HG02885 (cell line): ENCODE results near the gene MPO.

Experiments used
- ATAC-seq: cut with Tn5 transposase; IDR thresholded peaks from one replicate; pipeline ENCODE4 v1.9.1; 2021; ENCODE audit warnings: mild to moderate bottlenecking; ENCODE audit not compliant: unreplicated experiment, poor library complexity

The MPO gene

GRCh38 chr17:58319173-58320162, 38.7 kb upstream of the MPO start:
- ATAC-seq = no peak

DNA sequence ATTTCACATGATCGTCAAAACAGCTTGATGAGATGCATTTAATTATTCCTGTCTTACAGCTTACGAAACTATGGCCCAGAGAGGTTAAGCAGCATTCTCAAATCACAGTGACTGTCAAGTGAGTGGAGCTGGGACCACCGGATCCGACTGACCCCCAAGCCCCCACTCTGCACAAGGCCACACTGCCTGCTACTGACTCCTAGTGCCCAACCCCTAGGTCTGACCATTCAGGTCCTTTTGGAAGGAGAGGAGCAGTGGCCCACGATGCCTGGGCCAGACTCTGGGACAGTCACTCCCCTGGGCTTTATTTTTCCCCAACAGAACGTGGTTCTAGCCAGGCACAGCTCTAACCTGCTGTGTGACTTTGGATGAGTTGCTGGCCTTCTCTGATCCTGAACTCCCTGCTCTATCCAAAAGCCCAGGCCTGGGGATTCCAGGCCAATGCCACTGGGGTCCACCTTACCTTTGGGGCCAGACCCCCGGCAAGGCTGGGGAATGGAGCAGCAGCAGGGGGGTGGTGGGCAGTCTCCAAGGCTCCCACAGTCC, 38.0 kb upstream of the MPO start:
- ATAC-seq = no peak

- ATAC-seq = no peak
Measured at GRCh38 chr17:58318065-58318481, 37.3 kb upstream of the MPO start.

DNA sequence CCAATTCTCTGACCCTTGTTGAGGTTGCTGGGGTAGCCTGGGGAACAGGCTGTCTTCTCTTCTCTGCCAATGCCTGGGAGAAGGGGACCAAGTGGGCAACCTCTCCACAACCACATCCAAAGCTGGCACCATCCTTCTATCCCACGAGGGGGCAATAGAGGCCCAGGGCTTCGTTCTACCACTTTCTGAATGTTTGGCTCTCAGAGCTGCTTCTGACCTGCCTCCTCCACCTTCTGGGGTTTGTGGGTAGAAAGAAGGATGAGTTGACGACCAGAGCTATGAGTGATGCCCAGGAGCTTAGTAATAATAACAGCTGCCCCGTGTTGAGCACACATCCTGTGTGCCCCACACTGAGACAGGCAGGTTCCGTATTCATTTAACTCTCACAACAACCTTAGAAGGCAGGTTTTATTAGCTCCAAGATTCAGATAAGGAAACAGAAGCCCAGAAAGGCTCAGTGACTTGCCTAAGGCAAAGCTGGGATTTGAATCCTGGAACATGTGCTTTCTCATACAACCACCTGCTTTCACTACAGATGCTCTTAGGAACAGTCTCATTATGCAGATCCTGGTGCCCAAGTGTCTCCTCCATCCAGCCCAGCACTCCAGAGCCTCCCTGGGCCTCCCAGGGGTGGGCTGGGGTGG, 36.8 kb upstream of the MPO start:
- ATAC-seq = peak; percentile 63

GRCh38 chr17:58316260-58316960, 35.7 kb upstream of the MPO start:
- ATAC-seq = no peak

DNA sequence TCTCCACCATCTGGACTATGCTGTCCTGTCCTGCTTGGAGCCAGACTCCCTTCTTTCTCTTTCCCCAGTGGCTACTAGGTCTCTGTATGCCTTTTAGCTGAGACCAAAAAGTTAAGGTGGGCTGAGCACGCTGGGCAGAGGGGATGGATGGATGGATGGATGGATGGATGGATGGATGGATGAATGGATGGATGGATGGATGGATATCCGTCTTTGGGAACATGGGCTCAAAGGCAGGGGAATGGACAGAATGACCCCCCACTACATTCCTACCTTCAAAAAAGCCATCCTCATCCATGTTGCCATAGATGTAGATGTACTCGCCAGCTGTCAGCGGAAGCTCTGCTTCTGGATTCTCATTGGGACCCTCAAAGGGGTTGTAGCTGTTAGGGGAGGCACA, 35.0 kb upstream of the MPO start:
- no peak for ATAC-seq

DNA sequence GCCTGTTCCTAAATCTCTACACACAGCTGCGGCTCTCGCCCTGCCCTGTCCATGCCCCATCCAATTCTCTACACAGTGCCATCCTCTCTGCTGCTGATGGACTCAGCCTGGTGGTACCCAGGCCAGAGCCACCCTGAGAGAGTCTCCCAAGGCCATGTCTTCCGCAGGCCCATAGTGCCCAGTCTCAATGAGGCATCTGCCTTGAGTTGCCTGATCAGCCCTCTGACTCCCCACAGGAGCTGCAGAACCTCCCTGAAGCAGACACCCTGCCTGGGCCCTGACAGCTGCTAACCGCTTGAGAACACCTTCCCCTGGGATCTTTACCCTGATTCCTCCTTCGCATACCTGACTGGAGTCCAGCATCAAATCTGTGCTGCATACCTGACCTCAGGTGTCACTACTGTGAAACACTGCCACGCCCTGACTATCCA, 34.6 kb upstream of the MPO start:
- ATAC-seq = no peak

- no peak for ATAC-seq
Measured at GRCh38 chr17:58314706-58315015, 33.9 kb upstream of the MPO start.

GRCh38 chr17:58313815-58314705, 33.3 kb upstream of the MPO start:
- no peak for ATAC-seq

GRCh38 chr17:58312829-58313228, 32.1 kb upstream of the MPO start:
- no peak for ATAC-seq

DNA sequence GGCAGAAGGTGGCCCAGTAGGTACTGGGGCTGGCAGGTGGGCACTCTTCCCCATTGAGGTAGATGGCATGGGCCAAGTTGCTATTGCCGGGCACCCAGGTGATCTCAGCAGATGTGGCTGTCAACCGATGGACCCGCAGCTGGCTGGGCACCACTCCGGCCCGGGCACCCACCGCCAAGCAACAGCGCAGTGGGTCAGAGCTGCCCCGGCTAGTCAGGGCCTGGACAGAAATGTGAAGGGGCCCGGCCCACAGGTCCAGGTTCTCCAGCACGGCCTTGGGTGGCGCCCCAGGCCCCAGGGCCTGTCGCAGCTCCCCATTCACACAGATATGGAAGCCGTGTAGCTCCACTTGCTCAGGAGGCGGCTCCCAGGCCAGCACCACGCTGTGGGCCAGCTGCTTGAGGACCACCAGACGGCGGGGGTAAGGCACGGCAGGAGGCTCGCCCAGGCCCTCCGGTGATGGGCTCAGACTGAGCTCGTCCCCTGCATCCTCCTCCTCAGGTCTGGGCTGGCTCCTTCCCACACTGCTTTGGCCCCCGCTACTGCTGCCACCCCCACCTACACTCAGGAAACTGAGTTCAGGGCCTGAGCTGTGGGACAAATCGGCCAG, 31.4 kb upstream of the MPO start:
- no peak for ATAC-seq

DNA sequence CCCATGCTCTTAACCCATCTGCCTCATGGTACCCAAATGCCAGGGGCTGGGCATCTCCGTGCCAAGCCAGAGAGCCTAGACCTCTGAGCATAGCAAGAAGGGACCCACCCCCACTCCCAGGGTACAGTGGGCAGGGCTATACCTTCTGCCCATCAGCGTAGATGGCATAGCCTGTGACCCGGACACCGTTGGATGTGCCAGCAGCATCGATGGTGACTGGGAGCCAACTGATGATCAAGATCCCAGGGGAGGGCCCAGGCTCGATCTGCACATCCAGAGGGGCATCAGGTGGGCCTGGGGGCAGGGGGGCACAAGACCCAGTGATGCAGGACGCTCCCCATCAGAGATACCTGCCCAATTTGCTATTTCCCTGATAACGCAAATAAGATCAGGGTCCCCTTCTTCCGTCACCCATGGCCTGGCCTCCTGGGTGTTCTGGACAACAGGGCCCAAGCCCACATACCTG, 30.7 kb upstream of the MPO start:
- no peak for ATAC-seq

GRCh38 chr17:58310511-58311428, 30.0 kb upstream of the MPO start:
- ATAC-seq = no peak

DNA sequence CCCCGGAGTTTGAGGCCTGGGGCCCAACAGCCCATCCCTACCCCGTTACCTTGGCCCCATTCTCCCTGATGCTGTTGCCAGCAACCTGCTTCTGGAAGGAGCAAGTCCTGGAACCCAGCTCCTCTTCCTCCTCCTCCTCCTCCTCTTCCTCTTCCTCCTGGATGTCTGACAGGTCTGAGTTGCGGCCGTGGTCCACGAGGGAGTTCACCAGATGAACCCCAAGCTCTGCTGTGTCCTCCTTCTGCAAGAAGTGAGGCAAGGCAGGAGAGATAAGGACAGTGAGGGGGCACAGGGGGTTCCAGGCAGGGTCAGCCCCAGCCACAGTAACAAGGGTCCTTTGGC, 29.2 kb upstream of the MPO start:
- ATAC-seq = no peak

- ATAC-seq = no peak
Measured at GRCh38 chr17:58308985-58309917, 28.5 kb upstream of the MPO start.

- no peak for ATAC-seq
Measured at GRCh38 chr17:58308173-58308984, 27.6 kb upstream of the MPO start.
